HTR-8/SVneo (cell line): ENCODE results near the gene AFAP1.
A peak's percentile ranks its signal among the peaks of the same experiment; 100 is the strongest.
"Not testable (repeated sequence)": the region's sequence is repeated elsewhere in the genome, so short reads cannot be mapped to it uniquely, and the experiment has no call there.

Experiments
- DNase-seq: peaks from one replicate; pipeline ENCODE4 v3.0.0; 2011; ENCODE audit warnings: low spot score, mixed read lengths; ENCODE audit not compliant: insufficient read length
- FAIRE-seq: peaks from 2 replicates; lab custom pipeline; 2011; peaks lifted over from hg19 to GRCh38; lab: Jason Lieb, UNC

Gene AFAP1

GRCh38 chr4:7918981-7919380 is 20.7 kb downstream of the AFAP1 start:
- DNase-seq: no peak
- FAIRE-seq: no peak

GRCh38 chr4:7918187-7918586 is 21.5 kb downstream of the AFAP1 start:
- FAIRE-seq, DNase-seq: not testable (repeated sequence)

- FAIRE-seq (no peak), DNase-seq (no peak)
Measured at GRCh38 chr4:7917669-7918068, 22.0 kb downstream of the AFAP1 start.

GRCh38 chr4:7915875-7916242 is 23.8 kb downstream of the AFAP1 start:
- DNase-seq (no peak), FAIRE-seq (no peak)

GRCh38 chr4:7912826-7913225 is 26.8 kb downstream of the AFAP1 start:
- FAIRE-seq (no peak), DNase-seq (no peak)

GRCh38 chr4:7910952-7911578 is 28.6 kb downstream of the AFAP1 start:
- FAIRE-seq (peak; percentile 40), DNase-seq (no peak)

GRCh38 chr4:7910263-7910896 is 29.3 kb downstream of the AFAP1 start:
- FAIRE-seq (peak; percentile 20), DNase-seq (no peak)

- DNase-seq: no peak
- no peak for FAIRE-seq
Measured at GRCh38 chr4:7909463-7910262, 30.0 kb downstream of the AFAP1 start.

GRCh38 chr4:7908668-7909067 is 31.0 kb downstream of the AFAP1 start:
- FAIRE-seq: no peak
- no peak for DNase-seq

GRCh38 chr4:7907142-7907541 is 32.5 kb downstream of the AFAP1 start:
- FAIRE-seq (no peak), DNase-seq (no peak)

- no peak for DNase-seq
- FAIRE-seq: no peak
Measured at GRCh38 chr4:7906171-7906701, 33.4 kb downstream of the AFAP1 start.

GRCh38 chr4:7904952-7905915 is 34.4 kb downstream of the AFAP1 start:
- no peak for DNase-seq

GRCh38 chr4:7903791-7904516 is 35.7 kb downstream of the AFAP1 start:
- FAIRE-seq: peak; percentile 68
- DNase-seq: no peak

More at GRCh38 chr4:7904952-7905915, 34.4 kb downstream of the AFAP1 start:
- FAIRE-seq: peak; percentile 68

GRCh38 chr4:7902826-7903225 is 36.8 kb downstream of the AFAP1 start:
- no peak for FAIRE-seq

GRCh38 chr4:7902101-7902553 is 37.5 kb downstream of the AFAP1 start:
- FAIRE-seq (no peak), DNase-seq (no peak)

More at GRCh38 chr4:7902826-7903225, 36.8 kb downstream of the AFAP1 start:
- DNase-seq: no peak

- DNase-seq (no peak), FAIRE-seq (peak; percentile 36)
Measured at GRCh38 chr4:7901311-7901885, 38.3 kb downstream of the AFAP1 start.

- DNase-seq: no peak
- FAIRE-seq: peak; percentile 23
Measured at GRCh38 chr4:7900334-7900909, 39.2 kb downstream of the AFAP1 start.

- FAIRE-seq (no peak), DNase-seq (no peak)
Measured at GRCh38 chr4:7899184-7899869, 40.3 kb downstream of the AFAP1 start.
